DOHH2 (cell line): Measurements from ENCODE around the gene KLK12.
"Not testable (repeated sequence)": the region's sequence is repeated elsewhere in the genome, so short reads cannot be mapped to it uniquely, and the experiment has no call there.

Experiments
- H3F3A ChIP-seq: fragments of 200-600 bp; sonication (generic), shearing (Covaris generic); 2 replicates; pipeline ENCODE4 v1.6.0; 2016; ENCODE audit warnings: antibody characterized with exemption, mild to moderate bottlenecking; ENCODE audit not compliant: control insufficient read depth, insufficient read depth
- H3K27ac ChIP-seq: fragments of 200-600 bp; sonication (generic); 2 replicates; pipeline ENCODE4 v1.5.1; 2014; ENCODE audit warnings: low read depth, mild to moderate bottlenecking, low read length, moderate library complexity
- H3K27me3 ChIP-seq: fragments of 200-600 bp; sonication (generic); 2 replicates; pipeline ENCODE4 v1.6.1; 2014; ENCODE audit warnings: mild to moderate bottlenecking, low read length, mixed read lengths; ENCODE audit not compliant: control insufficient read depth
- H3K36me3 ChIP-seq: fragments of 200-600 bp; sonication (generic); 2 replicates; pipeline ENCODE4 v1.6.1; 2014; ENCODE audit warnings: mild to moderate bottlenecking, low read length, moderate library complexity, mixed read lengths; ENCODE audit not compliant: control insufficient read depth
- H3K4me1 ChIP-seq: fragments of 200-600 bp; sonication (generic); 2 replicates; pipeline ENCODE4 v1.6.1; 2014; ENCODE audit warnings: mild to moderate bottlenecking, low read length, mixed read lengths; ENCODE audit not compliant: control insufficient read depth
- H3K4me2 ChIP-seq: fragments of 200-600 bp; sonication (generic); 2 replicates; pipeline ENCODE4 v1.6.0; 2014; ENCODE audit warnings: mild to moderate bottlenecking, low read length, moderate library complexity
- H3K4me3 ChIP-seq: fragments of 200-600 bp; sonication (generic); 2 replicates; pipeline ENCODE4 v1.5.1; 2014; ENCODE audit warnings: mild to moderate bottlenecking, low read length, mixed read lengths
- H3K79me2 ChIP-seq: fragments of 200-600 bp; sonication (generic); 2 replicates; pipeline ENCODE4 v1.6.1; 2014; ENCODE audit warnings: mild to moderate bottlenecking, low read length, mixed read lengths; ENCODE audit not compliant: control insufficient read depth
- H3K9me2 ChIP-seq: fragments of 200-600 bp; sonication (generic); replicated peaks from 2 replicates; pipeline ENCODE4 v1.6.1; 2014; ENCODE audit warnings: mild to moderate bottlenecking, low read length, mixed read lengths; ENCODE audit not compliant: control insufficient read depth
- H3K9me3 ChIP-seq: fragments of 200-600 bp; sonication (generic); 2 replicates; pipeline ENCODE4 v1.6.1; 2014; ENCODE audit warnings: antibody characterized with exemption, low read length, mixed read lengths; ENCODE audit not compliant: control insufficient read depth, insufficient read depth
- H4K20me1 ChIP-seq: fragments of 200-600 bp; sonication (generic); 2 replicates; pipeline ENCODE4 v1.6.0; 2014; ENCODE audit warnings: low read depth, mild to moderate bottlenecking, antibody characterized with exemption, low read length, moderate library complexity; ENCODE audit not compliant: control insufficient read depth, insufficient read depth
- CTCF ChIP-seq: fragments of 200-600 bp; sonication (generic); IDR thresholded peaks from one replicate; pipeline ENCODE4 v1.5.1; 2014; ENCODE audit warnings: antibody characterized with exemption, mild to moderate bottlenecking, low read depth, low read length; ENCODE audit not compliant: poor library complexity, severe bottlenecking
- EZH2phosphoT487 ChIP-seq: fragments of 200-600 bp; sonication (generic); IDR thresholded peaks from 2 replicates; pipeline ENCODE4 v1.6.1; 2017; ENCODE audit warnings: borderline replicate concordance, mild to moderate bottlenecking, antibody characterized with exemption, low read length, moderate library complexity, mixed read lengths

KLK12 gene

GRCh38 chr19:50994129-50994528 lies 40.7 kb downstream of the KLK12 start:
- peaks cover 7% of the 10 kb centered on the region for H3K27me3 ChIP-seq
- no peaks in the 10 kb centered on the region for H3K36me3 ChIP-seq
- TF ChIP-seq EZH2phosphoT487 (no peak), CTCF (no peak)
- no peak overlapping the region for H3K4me2 ChIP-seq
- H3K4me3 ChIP-seq = no peak overlapping the region
- no peaks in the 10 kb centered on the region for H3F3A ChIP-seq
- peaks cover 9% of the 10 kb centered on the region; the same call in 1 of the 2 replicates for H3K9me3 ChIP-seq
- no peaks in the 10 kb centered on the region for H3K79me2 ChIP-seq
- no peaks in the 10 kb centered on the region for H3K9me2 ChIP-seq
- H3K4me1 ChIP-seq = no peaks in the 10 kb centered on the region
- H4K20me1 ChIP-seq = no peaks in the 10 kb centered on the region
- no peak overlapping the region for H3K27ac ChIP-seq

GRCh38 chr19:50992666-50993035 lies 42.2 kb downstream of the KLK12 start:
- H3K4me3 ChIP-seq = no peak overlapping the region
- H3K27me3 ChIP-seq = peaks cover 7% of the 10 kb centered on the region
- H3K9me3 ChIP-seq = peaks cover 9% of the 10 kb centered on the region; the same call in 1 of the 2 replicates
- H3K27ac ChIP-seq = no peak overlapping the region
- no peaks in the 10 kb centered on the region for H4K20me1 ChIP-seq
- no peak for TF ChIP-seq EZH2phosphoT487
- no peak for TF ChIP-seq CTCF
- H3K9me2 ChIP-seq = no peaks in the 10 kb centered on the region
- no peak overlapping the region for H3K4me2 ChIP-seq
- no peaks in the 10 kb centered on the region for H3K4me1 ChIP-seq
- no peaks in the 10 kb centered on the region for H3K79me2 ChIP-seq
- H3F3A ChIP-seq = no peaks in the 10 kb centered on the region
- no peaks in the 10 kb centered on the region for H3K36me3 ChIP-seq

GRCh38 chr19:50984416-50984815 lies 50.4 kb downstream of the KLK12 start:
- H3K9me3 ChIP-seq, H3K4me3 ChIP-seq, H3K4me2 ChIP-seq, H3K79me2 ChIP-seq, H4K20me1 ChIP-seq, H3F3A ChIP-seq, H3K27me3 ChIP-seq, H3K27ac ChIP-seq, H3K4me1 ChIP-seq, H3K36me3 ChIP-seq, H3K9me2 ChIP-seq: not testable (repeated sequence)

- no peak within 1 kb of the TSS for H3K4me2 ChIP-seq
- no peak within 1 kb of the TSS for H3K27ac ChIP-seq
- no peaks in the 10 kb centered on the region for H4K20me1 ChIP-seq
- no peak within 1 kb of the TSS for H3K4me3 ChIP-seq
- no peaks in the 10 kb centered on the region for H3K9me3 ChIP-seq
- no peaks in the 10 kb centered on the region for H3F3A ChIP-seq
- H3K4me1 ChIP-seq = no peaks in the 10 kb centered on the region
- no peaks in the 10 kb centered on the region for H3K79me2 ChIP-seq
- H3K36me3 ChIP-seq = no peaks in the 10 kb centered on the region
- H3K27me3 ChIP-seq = peaks cover 9% of the 10 kb centered on the region
- TF ChIP-seq CTCF = no peak
- no peak for TF ChIP-seq EZH2phosphoT487
- H3K9me2 ChIP-seq = no peaks in the 10 kb centered on the region
Measured at GRCh38 chr19:50983625-50984292, 51.0 kb downstream of the KLK12 start, which contains the start of gene KLK7. KLK7 (minus strand) TSS chr19:50983917; CDS start chr19:50982399, 1,518 bp downstream.
